Erythroblast (primary cell): ENCODE results near the gene FILIP1L.

ENCODE experiments used
- GATA1 ChIP-seq: IDR thresholded peaks from 2 replicates; pipeline ENCODE4 v1.6.1; 2011; ENCODE audit warnings: low read depth, mild to moderate bottlenecking, control low read depth, low read length, moderate library complexity
- POLR2A ChIP-seq: IDR thresholded peaks from 2 replicates; pipeline ENCODE4 v1.6.1; 2011; ENCODE audit warnings: mild to moderate bottlenecking, low read length

DNA sequence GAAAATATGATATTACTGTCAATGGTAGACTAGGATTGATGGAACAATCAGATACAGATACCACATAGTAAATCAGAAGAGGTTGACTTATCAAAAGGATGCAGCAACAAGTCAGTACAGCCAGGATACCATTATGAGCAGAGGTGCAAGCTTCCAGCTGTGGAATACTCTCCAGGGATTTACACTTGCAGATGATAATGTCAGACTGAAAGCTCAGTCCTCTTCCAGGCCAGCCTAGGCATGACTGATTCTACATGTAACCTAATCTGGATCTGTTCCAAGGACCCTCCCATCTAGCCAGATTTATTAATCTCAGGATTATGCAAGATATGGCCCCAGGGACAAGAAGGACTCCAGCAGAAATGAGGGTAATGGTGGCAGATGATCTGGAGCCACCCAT lies 8.2 kb downstream of the FILIP1L start:
- TF ChIP-seq POLR2A (no peak), GATA1 (no peak)
